Fibroblast of peridontal ligament (primary cell): ENCODE results near the gene PPARA.
"Not testable (repeated sequence)": the region's sequence is repeated elsewhere in the genome, so short reads cannot be mapped to it uniquely, and the experiment has no call there.

Source experiments
- DNase-seq: peaks from one replicate; pipeline ENCODE4 v3.0.0-alpha.2; 2010; ENCODE audit errors: extremely low read depth

Gene PPARA

GRCh38 chr22:46126853-46127385 lies 23.4 kb upstream of the PPARA start:
- no peak for DNase-seq

- DNase-seq: no peak
Observed at GRCh38 chr22:46127556-46127955, 22.8 kb upstream of the PPARA start.

- DNase-seq: no peak
Observed at GRCh38 chr22:46128606-46129005, 21.7 kb upstream of the PPARA start.

- no peak for DNase-seq
Observed at GRCh38 chr22:46129390-46130041, 20.8 kb upstream of the PPARA start.

- no peak for DNase-seq
Observed at GRCh38 chr22:46131151-46131587, 19.2 kb upstream of the PPARA start.

GRCh38 chr22:46132193-46132829 lies 18.0 kb upstream of the PPARA start:
- not testable (repeated sequence) for DNase-seq

- no peak for DNase-seq
Observed at GRCh38 chr22:46132830-46133587, 17.3 kb upstream of the PPARA start.

GRCh38 chr22:46133588-46133855 lies 16.8 kb upstream of the PPARA start:
- no peak for DNase-seq

- DNase-seq: no peak
Observed at GRCh38 chr22:46134111-46134705, 16.1 kb upstream of the PPARA start.

- DNase-seq: no peak
Observed at GRCh38 chr22:46135611-46136485, 14.5 kb upstream of the PPARA start.

GRCh38 chr22:46136486-46137217 lies 13.7 kb upstream of the PPARA start:
- DNase-seq: no peak

GRCh38 chr22:46137218-46137766 lies 13.0 kb upstream of the PPARA start:
- no peak for DNase-seq

GRCh38 chr22:46138058-46138797 lies 12.1 kb upstream of the PPARA start:
- no peak for DNase-seq

GRCh38 chr22:46139417-46139816 lies 10.9 kb upstream of the PPARA start:
- not testable (repeated sequence) for DNase-seq

- no peak for DNase-seq
Observed at GRCh38 chr22:46139895-46140350, 10.4 kb upstream of the PPARA start.

GRCh38 chr22:46140989-46141928 lies 9.1 kb upstream of the PPARA start:
- DNase-seq: no peak

GRCh38 chr22:46142548-46143490 lies 7.5 kb upstream of the PPARA start:
- DNase-seq: no peak
